ENCODE data around the gene FAT1.

FAT1 gene

DNA sequence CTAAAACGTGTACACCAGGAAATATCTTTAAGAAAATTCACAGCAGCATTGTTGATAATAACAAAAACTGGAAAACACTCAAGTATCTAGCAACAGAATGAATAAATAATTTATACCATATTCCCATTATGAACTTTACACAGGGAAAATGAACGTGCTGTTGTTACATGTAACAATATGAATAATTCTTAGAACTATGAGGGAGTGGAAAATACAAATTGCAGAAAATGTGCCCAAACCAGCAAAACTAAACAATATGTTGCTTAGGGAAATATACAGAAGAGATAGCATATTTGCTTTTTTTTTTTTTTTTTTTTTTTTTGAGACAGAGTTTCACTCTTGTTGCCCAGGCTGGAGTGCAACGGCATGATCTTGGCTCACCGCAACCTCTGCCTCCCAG lies 14.8 kb upstream of the FAT1 start:
- TF ChIP-seq ZFX (IDR thresholded peaks at IDR 0.05) = no peak
- TF ChIP-seq, protein P1, sequence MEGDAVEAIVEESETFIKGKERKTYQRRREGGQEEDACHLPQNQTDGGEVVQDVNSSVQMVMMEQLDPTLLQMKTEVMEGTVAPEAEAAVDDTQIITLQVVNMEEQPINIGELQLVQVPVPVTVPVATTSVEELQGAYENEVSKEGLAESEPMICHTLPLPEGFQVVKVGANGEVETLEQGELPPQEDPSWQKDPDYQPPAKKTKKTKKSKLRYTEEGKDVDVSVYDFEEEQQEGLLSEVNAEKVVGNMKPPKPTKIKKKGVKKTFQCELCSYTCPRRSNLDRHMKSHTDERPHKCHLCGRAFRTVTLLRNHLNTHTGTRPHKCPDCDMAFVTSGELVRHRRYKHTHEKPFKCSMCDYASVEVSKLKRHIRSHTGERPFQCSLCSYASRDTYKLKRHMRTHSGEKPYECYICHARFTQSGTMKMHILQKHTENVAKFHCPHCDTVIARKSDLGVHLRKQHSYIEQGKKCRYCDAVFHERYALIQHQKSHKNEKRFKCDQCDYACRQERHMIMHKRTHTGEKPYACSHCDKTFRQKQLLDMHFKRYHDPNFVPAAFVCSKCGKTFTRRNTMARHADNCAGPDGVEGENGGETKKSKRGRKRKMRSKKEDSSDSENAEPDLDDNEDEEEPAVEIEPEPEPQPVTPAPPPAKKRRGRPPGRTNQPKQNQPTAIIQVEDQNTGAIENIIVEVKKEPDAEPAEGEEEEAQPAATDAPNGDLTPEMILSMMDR (conservative IDR thresholded peaks at IDR 0.05) = no peak
- H3K27ac ChIP-seq = no peak overlapping the region

DNA sequence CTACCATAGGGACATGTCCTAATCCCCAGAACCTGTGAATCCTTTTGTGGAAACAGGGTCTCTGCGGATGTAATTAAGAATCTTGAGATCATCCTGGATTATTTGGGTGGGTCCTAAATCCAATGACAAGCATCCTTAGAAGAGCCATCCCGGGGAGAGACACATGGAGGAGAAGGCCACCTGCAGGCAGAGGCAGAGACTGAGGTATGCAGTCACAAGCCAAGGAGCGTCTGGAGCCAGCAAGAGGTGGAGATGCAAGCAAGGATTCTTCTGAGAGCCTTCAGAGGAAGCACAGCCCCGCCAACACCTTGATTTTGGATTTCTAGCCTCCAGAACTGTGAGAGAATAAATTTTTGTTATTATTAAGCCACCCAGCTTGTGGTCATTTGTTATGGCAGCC lies 13.8 kb upstream of the FAT1 start:
- H3K27ac ChIP-seq = no peak overlapping the region
- TF ChIP-seq, protein P1 (conservative IDR thresholded peaks at IDR 0.05) = no peak
- TF ChIP-seq ZFX (IDR thresholded peaks at IDR 0.05) = no peak

DNA sequence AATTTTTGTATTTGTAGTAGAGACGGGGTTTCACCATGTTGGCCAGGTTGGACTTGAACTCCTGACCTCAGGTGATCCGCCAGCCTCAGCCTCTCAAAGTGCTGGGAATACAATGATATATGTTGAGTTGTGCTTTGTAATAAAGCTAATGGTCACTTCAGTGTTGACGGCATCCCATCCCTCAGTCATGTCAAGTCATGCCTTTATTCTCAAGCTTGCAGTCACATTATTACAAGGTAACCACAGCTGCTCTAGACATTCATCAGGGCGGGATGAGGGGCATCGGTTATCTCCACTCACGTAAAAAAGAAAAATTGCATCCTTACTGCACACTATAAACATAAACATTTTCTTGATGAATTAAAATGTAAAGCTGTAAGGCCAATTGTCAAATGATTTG lies 12.8 kb upstream of the FAT1 start:
- no peak overlapping the region for H3K27ac ChIP-seq
- TF ChIP-seq, protein P1 (conservative IDR thresholded peaks at IDR 0.05) = no peak
- TF ChIP-seq ZFX (IDR thresholded peaks at IDR 0.05) = no peak

DNA sequence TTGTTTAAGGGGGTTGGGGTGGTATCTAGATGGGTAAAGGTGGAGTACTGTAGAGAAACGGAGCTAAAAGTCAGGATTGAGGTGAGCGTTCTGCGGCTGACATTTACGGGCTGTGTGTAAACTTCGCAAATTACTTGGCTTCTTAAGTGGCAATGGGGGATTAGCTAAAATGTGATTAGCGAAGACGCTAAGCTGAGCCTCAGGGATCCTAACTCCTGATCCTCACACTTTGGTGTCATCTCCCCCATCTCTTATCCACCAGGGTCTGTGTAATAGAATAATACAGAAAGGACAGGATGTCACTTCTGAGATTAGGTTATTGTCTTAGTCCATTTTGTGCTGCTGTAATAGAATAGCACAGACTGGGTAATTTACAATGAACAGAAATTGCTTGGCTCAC lies 10.6 kb upstream of the FAT1 start:
- no peak overlapping the region for H3K27ac ChIP-seq
- TF ChIP-seq, protein P1 (conservative IDR thresholded peaks at IDR 0.05) = no peak
- TF ChIP-seq ZFX (IDR thresholded peaks at IDR 0.05) = no peak

DNA sequence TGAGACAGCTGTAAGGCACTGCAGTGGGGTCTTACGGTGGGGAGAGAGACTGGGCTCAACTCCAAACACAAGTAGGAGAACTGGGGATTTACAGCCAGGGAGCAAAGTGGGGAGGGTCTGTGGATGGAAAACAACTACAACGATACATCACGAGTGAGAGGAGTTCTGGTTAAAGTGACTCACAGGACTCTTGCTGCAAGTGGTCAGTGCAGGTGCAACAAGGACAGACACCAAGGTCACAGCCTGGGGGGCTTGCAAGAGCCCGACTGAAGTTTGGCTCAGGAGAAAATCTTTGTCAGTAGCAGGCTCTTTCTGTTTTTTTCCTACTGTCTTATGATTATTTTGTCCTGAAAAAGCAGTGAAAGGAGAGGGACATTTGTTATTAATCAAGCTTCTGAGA lies 10.1 kb upstream of the FAT1 start:
- no peak for TF ChIP-seq ZFX (IDR thresholded peaks at IDR 0.05)
- TF ChIP-seq, protein P1 (conservative IDR thresholded peaks at IDR 0.05) = no peak
- H3K27ac ChIP-seq = no peak overlapping the region

DNA sequence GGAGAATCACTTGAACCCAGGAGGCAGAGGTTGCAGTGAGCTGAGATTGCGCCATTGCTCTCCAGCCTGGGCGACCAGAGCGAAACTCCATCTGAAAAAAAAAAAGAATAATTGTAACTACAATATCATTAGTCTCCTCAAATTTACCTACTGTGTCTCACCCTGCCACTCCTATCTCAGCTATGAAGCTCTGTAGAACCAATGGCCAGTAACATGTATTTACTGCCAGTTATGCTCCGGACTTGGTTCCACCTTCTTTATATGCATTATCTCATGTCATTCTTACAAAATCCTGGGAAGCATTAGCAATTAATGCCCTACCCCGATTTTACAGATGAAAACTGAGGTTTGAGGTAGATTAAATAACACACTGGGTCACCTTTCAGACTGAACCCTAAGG lies 7.0 kb upstream of the FAT1 start:
- H3K27ac ChIP-seq = no peak overlapping the region
- no peak for TF ChIP-seq ZFX (IDR thresholded peaks at IDR 0.05)
- TF ChIP-seq, protein P1 (conservative IDR thresholded peaks at IDR 0.05) = no peak

DNA sequence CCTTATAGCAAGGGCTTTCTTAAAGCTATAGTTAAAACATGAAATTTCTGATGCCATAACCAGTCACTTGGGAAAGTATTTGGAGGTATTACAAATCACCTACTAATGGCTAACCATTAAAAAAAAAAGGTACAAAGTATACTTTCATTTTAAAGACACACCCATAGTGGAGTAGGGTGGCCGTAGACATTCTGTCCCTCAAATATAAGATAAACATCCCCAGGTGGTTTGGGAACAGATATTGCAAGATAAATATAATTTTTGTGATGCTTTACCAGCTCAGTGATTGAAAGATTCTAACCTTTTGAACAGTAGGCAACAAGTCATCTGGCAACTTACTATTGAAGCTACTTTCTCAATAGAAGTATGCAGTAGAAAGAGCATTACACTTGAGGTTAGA lies 6.2 kb upstream of the FAT1 start:
- TF ChIP-seq, protein P1 (conservative IDR thresholded peaks at IDR 0.05) = no peak
- TF ChIP-seq ZFX (IDR thresholded peaks at IDR 0.05) = no peak
- no peak overlapping the region for H3K27ac ChIP-seq

All from C4-2B (cell line).